PFSK-1 (cell line): Measurements from ENCODE around the gene GALNT4.

Experiments used
- FOXP2 ChIP-seq: optimal IDR thresholded peaks from 2 replicates; pipeline ENCODE3; 2011; ENCODE audit warnings: borderline replicate concordance, control low read depth, inconsistent platforms; ENCODE audit not compliant: insufficient read depth; ENCODE audit errors: extremely low read length, extremely low read depth
- POLR2AphosphoS5 ChIP-seq: IDR thresholded peaks from 2 replicates; pipeline ENCODE4 v1.6.1; 2012; ENCODE audit warnings: low read depth, mild to moderate bottlenecking, control low read depth, low read length, moderate library complexity
- REST ChIP-seq, 2 experiments: IDR thresholded peaks; 2 replicates each; pipeline versions ENCODE4 v1.6.1 to v1.8.0; 2011 to 2012; ENCODE audit warnings: low read depth in 2 of 2, low read length in 2 of 2, control low read depth in 1 of 2, inconsistent platforms in 1 of 2, mild to moderate bottlenecking in 1 of 2, moderate library complexity in 1 of 2; ENCODE audit not compliant: insufficient read depth in 1 of 2
- SIN3A ChIP-seq: IDR thresholded peaks from 2 replicates; pipeline ENCODE4 v1.6.1; 2012; ENCODE audit warnings: mild to moderate bottlenecking, low read length, moderate library complexity, borderline replicate concordance; ENCODE audit not compliant: insufficient read depth
- TAF1 ChIP-seq: IDR thresholded peaks from 2 replicates; pipeline ENCODE4 v1.6.1; 2012; ENCODE audit warnings: low read length, control low read depth, borderline replicate concordance; ENCODE audit not compliant: insufficient read depth

GALNT4 gene

DNA sequence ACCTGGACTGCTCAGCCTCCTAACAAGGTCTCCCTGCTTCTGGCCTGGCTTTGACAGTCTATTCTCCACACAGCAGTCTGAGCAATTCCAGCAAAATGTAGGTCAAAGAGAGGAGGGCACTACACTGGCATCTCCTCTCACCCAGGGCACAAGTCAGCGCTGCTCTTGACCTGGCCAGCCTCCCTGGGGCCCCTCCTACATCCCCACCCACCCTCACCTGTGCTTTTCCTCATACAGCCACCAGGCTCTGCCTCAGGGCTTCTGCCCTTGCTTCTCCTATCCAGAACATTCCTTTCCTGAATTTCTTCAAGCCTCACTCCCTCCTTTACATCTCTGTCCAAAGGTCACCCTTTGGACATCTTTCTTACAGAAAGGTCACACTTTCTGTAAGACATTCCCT, 33.7 kb downstream of the GALNT4 start:
- TF ChIP-seq SIN3A (no peak), FOXP2 (no peak), POLR2AphosphoS5 (no peak), REST (IDR thresholded peaks at IDR 0.05; ENCODE audit: insufficient read depth in 1 of 2, low read depth in 2 of 2, low read length in 2 of 2) (no peak), TAF1 (no peak)

- TF ChIP-seq POLR2AphosphoS5 (no peak), FOXP2 (no peak), SIN3A (no peak), REST (IDR thresholded peaks at IDR 0.05; ENCODE audit: insufficient read depth in 1 of 2, low read depth in 2 of 2, low read length in 2 of 2) (no peak), TAF1 (no peak)
Measured at GRCh38 chr12:89486264-89486663, 38.3 kb downstream of the GALNT4 start.

GRCh38 chr12:89484470-89484869, 40.1 kb downstream of the GALNT4 start:
- TF ChIP-seq TAF1, result no peak
- no peak for TF ChIP-seq SIN3A
- TF ChIP-seq FOXP2, result no peak
- no peak for TF ChIP-seq REST (IDR thresholded peaks at IDR 0.05; ENCODE audit: insufficient read depth in 1 of 2, low read depth in 2 of 2, low read length in 2 of 2)
- TF ChIP-seq POLR2AphosphoS5, result no peak

- TF ChIP-seq FOXP2 (no peak), REST (IDR thresholded peaks at IDR 0.05; ENCODE audit: insufficient read depth in 1 of 2, low read depth in 2 of 2, low read length in 2 of 2) (no peak), TAF1 (no peak), SIN3A (no peak), POLR2AphosphoS5 (no peak)
Measured at GRCh38 chr12:89481213-89481914, 43.2 kb downstream of the GALNT4 start.
